GM13976 (cell line): ENCODE results near the gene ANTXR1.

ENCODE experiments used
- DNase-seq: peaks from one replicate; pipeline ENCODE4 v3.0.0; 2012; ENCODE audit warnings: low spot score
- CTCF ChIP-seq: IDR thresholded peaks from 2 replicates; pipeline ENCODE4 v1.5.1; 2012; ENCODE audit warnings: borderline replicate concordance, mild to moderate bottlenecking; ENCODE audit not compliant: insufficient read depth; ENCODE audit errors: extremely low read depth, missing control alignments, control extremely low read depth
- in situ Hi-C: fragments of 300-500 bp; cut with MboI; formaldehyde crosslinking; loops from one replicate; pipeline ENCODE4 v1.12.0; 2022; ENCODE audit warnings: low sequenced_read_pairs, mixed read lengths, inconsistent platforms; ENCODE audit not compliant: unreplicated experiment

ANTXR1 gene

GRCh38 chr2:69138793-69139459, 125.9 kb downstream of the ANTXR1 start:
- DNase-seq, result no peak
- in situ Hi-C loops, result no loop called here
- no peak for TF ChIP-seq CTCF

- no peak for DNase-seq
- no peak for TF ChIP-seq CTCF
- in situ Hi-C loops, result no loop called here
Measured at GRCh38 chr2:69139778-69140670, 127.0 kb downstream of the ANTXR1 start.

GRCh38 chr2:69141061-69141460, 128.1 kb downstream of the ANTXR1 start:
- no peak for TF ChIP-seq CTCF
- in situ Hi-C loops, result no loop called here
- no peak for DNase-seq

GRCh38 chr2:69143748-69144360, 130.9 kb downstream of the ANTXR1 start:
- no peak for TF ChIP-seq CTCF
- in situ Hi-C loops, result no loop called here
- DNase-seq, result no peak

GRCh38 chr2:69145204-69145603, 132.2 kb downstream of the ANTXR1 start:
- in situ Hi-C loops, result no loop called here
- no peak for TF ChIP-seq CTCF
- no peak for DNase-seq

GRCh38 chr2:69147841-69148533, 135.0 kb downstream of the ANTXR1 start:
- no peak for DNase-seq
- in situ Hi-C loops, result no loop called here
- TF ChIP-seq CTCF, result no peak
